BE2C (cell line): Measurements from ENCODE around the gene PLEKHA6.

Source experiments
- DNase-seq: peaks from one replicate; pipeline ENCODE4 v3.0.0-alpha.2; 2020
- H3K27me3 ChIP-seq: fragments of 250-450 bp; sonication (Bioruptor Pico); 2 replicates; pipeline ENCODE4 v1.5.1; 2020; ENCODE audit warnings: mild to moderate bottlenecking
- H3K36me3 ChIP-seq: fragments of 250-450 bp; sonication (Bioruptor Pico); 2 replicates; pipeline ENCODE4 v1.5.1; 2020; ENCODE audit warnings: mild to moderate bottlenecking
- H3K4me1 ChIP-seq: fragments of 250-450 bp; sonication (Bioruptor Pico); 2 replicates; pipeline ENCODE4 v1.5.1; 2020
- H3K4me3 ChIP-seq: 2 replicates; pipeline ENCODE4 v1.5.1; 2011; ENCODE audit warnings: low read depth, low read length
- H3K9me3 ChIP-seq: fragments of 250-450 bp; sonication (Bioruptor Pico); 2 replicates; pipeline ENCODE4 v1.5.1; 2020
- TF ChIP-seq, protein P1 (sequence below): IDR thresholded peaks from 2 replicates; pipeline ENCODE4 v1.5.1; 2012; ENCODE audit warnings: mild to moderate bottlenecking, low read depth, low read length

PLEKHA6 gene

DNA sequence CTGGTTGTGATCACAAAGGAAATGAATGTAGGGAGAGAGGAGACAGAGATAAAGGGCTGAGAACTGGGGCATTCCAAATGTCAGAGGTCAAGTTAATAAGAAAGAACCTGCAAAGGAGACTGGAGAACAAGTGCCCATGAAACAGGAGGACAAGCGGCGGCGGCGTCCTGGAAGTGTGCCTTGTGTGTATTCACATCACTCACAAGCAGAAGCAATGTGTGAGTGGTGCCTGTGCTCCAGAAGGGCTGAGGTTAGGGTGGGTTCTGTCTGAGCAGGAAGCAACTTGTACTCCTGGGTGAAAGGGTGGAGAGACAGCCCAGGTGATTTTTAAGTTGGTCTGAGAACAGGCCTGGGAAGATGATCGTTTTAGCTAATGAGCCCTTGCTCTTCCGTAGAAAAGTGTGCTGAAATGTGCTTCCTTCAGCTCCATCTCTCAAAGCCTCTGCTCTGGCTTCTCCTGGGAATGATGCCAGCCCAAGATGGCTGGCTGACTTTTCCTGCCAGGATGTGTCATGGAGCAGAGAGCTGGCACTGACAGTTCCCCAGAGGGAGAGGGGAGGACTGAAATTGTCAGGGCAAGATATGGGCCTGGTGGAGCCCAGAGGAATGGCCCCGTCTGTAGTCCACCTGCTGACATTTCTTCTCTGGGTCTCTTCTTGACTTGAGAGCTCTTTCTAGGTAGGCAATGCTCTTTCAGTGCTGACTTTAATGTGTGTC is 25.1 kb upstream of the PLEKHA6 start:
- H3K36me3 ChIP-seq: no peaks in the 10 kb centered on the region
- H3K27me3 ChIP-seq: peaks cover 3% of the 10 kb centered on the region
- DNase-seq: peak; percentile 49
- H3K9me3 ChIP-seq: peaks cover 3% of the 10 kb centered on the region; the same call in 1 of the 2 replicates
- H3K4me1 ChIP-seq: no peaks in the 10 kb centered on the region
- TF ChIP-seq, protein P1, sequence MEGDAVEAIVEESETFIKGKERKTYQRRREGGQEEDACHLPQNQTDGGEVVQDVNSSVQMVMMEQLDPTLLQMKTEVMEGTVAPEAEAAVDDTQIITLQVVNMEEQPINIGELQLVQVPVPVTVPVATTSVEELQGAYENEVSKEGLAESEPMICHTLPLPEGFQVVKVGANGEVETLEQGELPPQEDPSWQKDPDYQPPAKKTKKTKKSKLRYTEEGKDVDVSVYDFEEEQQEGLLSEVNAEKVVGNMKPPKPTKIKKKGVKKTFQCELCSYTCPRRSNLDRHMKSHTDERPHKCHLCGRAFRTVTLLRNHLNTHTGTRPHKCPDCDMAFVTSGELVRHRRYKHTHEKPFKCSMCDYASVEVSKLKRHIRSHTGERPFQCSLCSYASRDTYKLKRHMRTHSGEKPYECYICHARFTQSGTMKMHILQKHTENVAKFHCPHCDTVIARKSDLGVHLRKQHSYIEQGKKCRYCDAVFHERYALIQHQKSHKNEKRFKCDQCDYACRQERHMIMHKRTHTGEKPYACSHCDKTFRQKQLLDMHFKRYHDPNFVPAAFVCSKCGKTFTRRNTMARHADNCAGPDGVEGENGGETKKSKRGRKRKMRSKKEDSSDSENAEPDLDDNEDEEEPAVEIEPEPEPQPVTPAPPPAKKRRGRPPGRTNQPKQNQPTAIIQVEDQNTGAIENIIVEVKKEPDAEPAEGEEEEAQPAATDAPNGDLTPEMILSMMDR: no peak
- H3K4me3 ChIP-seq: no peak overlapping the region

DNA sequence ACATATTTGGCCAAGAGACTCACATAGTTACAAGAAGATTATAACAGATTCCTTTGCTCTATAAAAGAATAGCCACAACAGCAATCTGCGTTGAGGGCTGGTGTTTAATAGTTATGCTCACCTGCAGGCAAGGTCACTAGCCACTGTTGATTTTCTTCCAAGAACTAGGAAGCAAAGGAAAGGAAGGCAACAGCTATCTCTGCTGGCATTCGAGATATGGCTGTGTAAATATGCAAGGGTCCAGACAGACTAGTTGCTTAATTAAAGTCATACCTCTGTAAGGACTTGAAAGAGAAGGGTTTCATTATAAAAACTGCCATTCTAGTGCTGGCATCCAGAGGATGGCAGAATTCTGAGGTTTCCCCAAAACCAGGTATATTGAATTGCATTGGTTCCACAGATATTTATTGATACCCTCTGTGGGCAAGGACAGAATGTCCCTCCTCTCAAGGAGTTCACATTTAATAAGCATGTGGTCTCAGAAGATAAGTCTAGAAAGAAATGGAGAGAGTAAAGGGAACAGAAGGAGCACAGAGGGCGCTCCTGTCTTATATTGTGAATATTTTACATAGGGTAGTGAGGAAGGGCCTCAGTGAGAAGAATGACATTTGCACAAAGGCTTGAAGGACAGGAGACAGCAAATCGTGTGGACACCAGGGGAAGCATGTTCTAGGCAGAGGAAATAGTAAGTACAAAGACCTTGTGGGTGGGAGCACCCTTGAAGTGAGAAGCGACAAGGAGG is 23.6 kb upstream of the PLEKHA6 start:
- peaks cover 14% of the 10 kb centered on the region for H3K27me3 ChIP-seq
- DNase-seq: no peak
- TF ChIP-seq, protein P1: no peak

DNA sequence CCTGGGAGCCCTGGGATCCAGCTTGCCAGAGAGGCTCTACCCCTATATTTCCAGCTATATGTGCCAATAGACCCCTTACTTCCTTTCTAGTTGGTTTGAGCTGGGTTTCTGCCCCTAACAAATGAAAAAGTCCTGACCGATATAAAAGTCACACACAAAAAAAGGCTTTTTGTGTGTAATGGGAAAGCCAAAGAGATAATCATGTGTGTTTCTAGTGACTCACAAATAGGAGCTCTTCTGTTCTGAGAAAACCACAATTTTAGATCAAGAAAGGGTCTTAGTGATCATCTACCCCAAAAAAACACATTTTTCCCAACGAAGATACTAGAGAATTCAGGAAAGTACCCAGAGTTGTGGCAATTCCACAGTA is 23.0 kb upstream of the PLEKHA6 start:
- no peaks in the 10 kb centered on the region for H3K36me3 ChIP-seq
- no peaks in the 10 kb centered on the region for H3K4me1 ChIP-seq

More for the DNA sequence above, 23.6 kb upstream of the PLEKHA6 start:
- Histone ChIP-seq H3K36me3 (no peaks in the 10 kb centered on the region), H3K4me3 (no peak overlapping the region), H3K9me3 (peaks cover 3% of the 10 kb centered on the region; the same call in 1 of the 2 replicates), H3K4me1 (no peaks in the 10 kb centered on the region)

DNA sequence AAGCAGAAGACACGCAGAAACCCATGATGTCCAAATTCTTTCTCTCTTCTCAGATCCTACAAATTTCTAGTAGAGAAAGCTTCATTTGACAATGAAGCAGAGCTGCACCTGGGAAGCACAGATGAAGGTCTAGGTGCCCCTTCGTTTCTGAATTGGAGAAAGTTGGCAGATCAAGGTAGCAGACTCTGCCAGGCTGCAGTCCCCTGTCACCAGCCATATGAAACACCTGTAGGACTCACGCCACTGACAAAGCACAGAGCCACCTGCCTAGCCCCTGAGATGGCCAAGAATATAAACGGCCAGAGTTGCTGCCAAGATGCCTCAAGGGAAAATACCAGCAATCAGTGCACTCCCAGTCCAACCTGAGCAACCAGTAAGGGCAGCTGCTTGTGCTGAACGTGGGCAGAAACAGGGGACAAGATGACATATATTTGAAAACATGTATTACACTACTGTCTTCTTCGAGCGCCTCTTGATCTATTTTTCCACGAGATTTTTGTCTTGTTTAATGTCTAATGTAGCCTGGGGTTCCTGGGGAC is 20.6 kb upstream of the PLEKHA6 start:
- Histone ChIP-seq H3K27me3 (peaks cover 33% of the 10 kb centered on the region), H3K9me3 (no peaks in the 10 kb centered on the region), H3K4me1 (peaks cover 6% of the 10 kb centered on the region), H3K36me3 (no peaks in the 10 kb centered on the region), H3K4me3 (no peak overlapping the region)
- no peak for DNase-seq
- TF ChIP-seq, protein P1: no peak

More for the DNA sequence above, 23.0 kb upstream of the PLEKHA6 start:
- Histone ChIP-seq H3K4me3 (no peak overlapping the region), H3K9me3 (peaks cover 3% of the 10 kb centered on the region; the same call in 1 of the 2 replicates), H3K27me3 (peaks cover 20% of the 10 kb centered on the region)
- TF ChIP-seq, protein P1: no peak
- DNase-seq: no peak

DNA sequence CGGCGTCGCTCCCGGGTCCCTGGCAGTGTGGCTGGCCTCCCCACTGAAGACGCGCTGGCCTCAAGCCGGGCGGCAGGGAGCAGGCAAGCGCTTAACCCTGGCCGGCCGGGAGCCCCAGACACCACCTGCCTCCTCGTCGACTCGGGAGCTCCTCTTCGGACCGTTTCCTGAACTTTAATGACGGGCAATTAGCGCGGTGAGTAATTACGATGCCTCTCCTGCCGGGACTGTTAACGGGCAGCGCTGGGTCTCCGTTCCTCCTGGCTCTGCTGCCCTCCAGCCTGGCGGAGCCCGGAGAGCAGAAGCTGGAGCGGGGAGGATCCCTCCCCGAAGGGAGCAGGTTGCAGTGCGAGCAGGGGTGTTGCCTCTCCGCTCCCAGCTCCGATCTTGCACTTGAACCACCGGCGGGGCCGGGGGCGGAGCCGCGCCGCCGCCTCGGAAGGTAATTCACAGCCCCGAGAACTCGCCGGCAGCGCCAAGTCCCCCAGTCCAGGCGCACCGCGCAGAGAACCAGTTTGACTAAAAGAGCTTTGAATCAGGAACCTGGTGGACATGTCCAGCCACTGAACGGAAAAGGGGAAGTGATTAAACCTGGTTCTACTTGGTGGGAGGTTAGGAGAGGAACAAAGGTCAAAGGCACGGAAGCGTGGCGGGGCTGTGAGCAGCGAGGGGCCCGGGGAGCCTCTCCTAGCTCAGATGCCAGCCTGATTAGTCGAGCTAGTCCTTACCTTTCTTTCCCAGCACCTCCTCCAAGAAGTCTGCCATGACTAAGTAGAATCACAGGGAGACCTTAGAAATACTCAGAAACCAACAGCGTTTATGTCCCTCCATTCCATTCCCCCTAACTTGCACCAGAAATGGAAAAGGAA is 18.3 kb upstream of the PLEKHA6 start:
- peaks cover 48% of the 10 kb centered on the region for H3K27me3 ChIP-seq
- H3K4me1 ChIP-seq: peaks cover 6% of the 10 kb centered on the region
- H3K9me3 ChIP-seq: no peaks in the 10 kb centered on the region
- H3K36me3 ChIP-seq: no peaks in the 10 kb centered on the region
- TF ChIP-seq, protein P1: no peak
- DNase-seq: peak; percentile 31
- H3K4me3 ChIP-seq: peak overlapping the region; percentile 47
